Hepatocyte (in vitro differentiated cells): Measurements from ENCODE around the gene MRPL52. TPM values are rescaled to one million over a fixed set of nuclear protein-coding genes. Genes with fewer than 3 reads are reported as not detected.

Source experiments
- DNase-seq: peaks from one replicate; pipeline ENCODE4 v3.0.0-alpha.2; 2016; ENCODE audit warnings: low spot score
- H2AFZ ChIP-seq: fragments of 200-600 bp; sonication (generic); 2 replicates; pipeline ENCODE4 v1.6.0; 2016; ENCODE audit warnings: antibody characterized with exemption, mild to moderate bottlenecking
- H3K27ac ChIP-seq: fragments of 200-600 bp; sonication (generic); 2 replicates; pipeline ENCODE4 v1.5.1; 2016; ENCODE audit warnings: mild to moderate bottlenecking
- H3K27me3 ChIP-seq: fragments of 200-600 bp; sonication (generic); 2 replicates; pipeline ENCODE4 v1.6.1; 2016
- H3K36me3 ChIP-seq: fragments of 200-600 bp; sonication (generic); replicated peaks from 2 replicates; pipeline ENCODE4 v1.5.1; 2016; ENCODE audit warnings: low read depth; ENCODE audit not compliant: insufficient read depth
- H3K4me1 ChIP-seq: fragments of 200-600 bp; sonication (generic); 2 replicates; pipeline ENCODE4 v1.5.1; 2016; ENCODE audit warnings: mild to moderate bottlenecking, moderate library complexity; ENCODE audit not compliant: insufficient read depth
- H3K4me2 ChIP-seq: fragments of 200-600 bp; sonication (generic); 2 replicates; pipeline ENCODE4 v1.6.0; 2016
- H3K4me3 ChIP-seq: fragments of 200-600 bp; sonication (generic); 2 replicates; pipeline ENCODE4 v1.5.1; 2016; ENCODE audit warnings: mild to moderate bottlenecking
- H3K79me2 ChIP-seq: fragments of 200-600 bp; sonication (generic); 2 replicates; pipeline ENCODE4 v1.6.0; 2017; ENCODE audit warnings: mild to moderate bottlenecking
- H3K9me2 ChIP-seq: fragments of 200-600 bp; sonication (generic); replicated peaks from 2 replicates; pipeline ENCODE4 v1.6.0; 2017; ENCODE audit warnings: mild to moderate bottlenecking; ENCODE audit not compliant: insufficient read depth
- H3K9me3 ChIP-seq: fragments of 200-600 bp; sonication (generic); 2 replicates; pipeline ENCODE4 v1.5.1; 2016; ENCODE audit warnings: low read depth, mild to moderate bottlenecking
- H4K20me1 ChIP-seq: fragments of 200-600 bp; sonication (generic); 2 replicates; pipeline ENCODE4 v1.6.0; 2016; ENCODE audit warnings: mild to moderate bottlenecking; ENCODE audit not compliant: insufficient read depth, poor library complexity, severe bottlenecking
- CTCF ChIP-seq: fragments of 200-600 bp; sonication (generic); IDR thresholded peaks from 2 replicates; pipeline ENCODE4 v1.5.1; 2016; ENCODE audit warnings: antibody characterized with exemption, mild to moderate bottlenecking; ENCODE audit not compliant: poor library complexity
- EZH2 ChIP-seq: fragments of 200-600 bp; sonication (generic); IDR thresholded peaks from 2 replicates; pipeline ENCODE4 v1.6.1; 2016; ENCODE audit warnings: antibody characterized with exemption, mild to moderate bottlenecking, borderline replicate concordance
- EZH2phosphoT487 ChIP-seq: fragments of 200-600 bp; sonication (generic); IDR thresholded peaks from one replicate; pipeline ENCODE4 v1.6.1; 2018; ENCODE audit warnings: antibody characterized with exemption, mild to moderate bottlenecking, low read depth, moderate library complexity; ENCODE audit not compliant: unreplicated experiment, severe bottlenecking
- WGBS: methylation state at CpG from one replicate; pipeline ENCODE4 v1.1.6; 2016; ENCODE audit warnings: low lambda C conversion rate; ENCODE audit errors: missing lambda C conversion rate; 5-methylcytosine and 5-hydroxymethylcytosine counted together
- polyA plus RNA-seq: library from polyadenylated mRNA; unstranded; fragments of >200 nt; fragmentation: Nextera tagmentation; extraction: Ambion mirVana; gene quantifications from 2 replicates; pipeline ENCODE4 v1.2.1, GENCODE V29; 2016
- total RNA-seq: library from RNA; depleted of rRNA; stranded (reverse); fragments of >200 nt; gene quantifications from 2 replicates; pipeline ENCODE4 v1.2.3, GENCODE V29; 2014

Gene MRPL52
- total and polyA plus RNA-seq, 2 experiments from 2014 or later: 50.6 to 214 TPM

GRCh38 chr14:22872833-22873520, 43.3 kb downstream of the MRPL52 start:
- 64% methylated on average over 10 of the region's 10 CpGs for whole genome bisulfite sequencing
- no peaks in the 10 kb centered on the region for H3K36me3 ChIP-seq
- H3K79me2 ChIP-seq: peaks cover 22% of the 10 kb centered on the region
- H3K4me1 ChIP-seq: peaks cover 15% of the 10 kb centered on the region
- no peaks in the 10 kb centered on the region for H3K9me3 ChIP-seq
- H3K9me2 ChIP-seq: no peaks in the 10 kb centered on the region
- DNase-seq: no peak
- H3K27me3 ChIP-seq: no peaks in the 10 kb centered on the region
- H2AFZ ChIP-seq: peak overlapping the region; percentile 2
- H3K27ac ChIP-seq: peak overlapping the region; percentile 100
- TF ChIP-seq EZH2 (no peak), EZH2phosphoT487 (no peak), CTCF (no peak)
- H4K20me1 ChIP-seq: no peaks in the 10 kb centered on the region
- H3K4me2 ChIP-seq: peak overlapping the region; percentile 79
- peak overlapping the region; percentile 76 for H3K4me3 ChIP-seq

- 97% methylated on average over 15 of the region's 15 CpGs for WGBS
- H3K9me3 ChIP-seq: no peaks in the 10 kb centered on the region
- no peaks in the 10 kb centered on the region for H3K27me3 ChIP-seq
- no peak overlapping the region for H3K4me2 ChIP-seq
- H3K27ac ChIP-seq: no peak overlapping the region
- H3K4me3 ChIP-seq: no peak overlapping the region
- no peak for DNase-seq
- peaks cover 13% of the 10 kb centered on the region for H3K4me1 ChIP-seq
- H4K20me1 ChIP-seq: no peaks in the 10 kb centered on the region
- H2AFZ ChIP-seq: no peak overlapping the region
- no peaks in the 10 kb centered on the region for H3K36me3 ChIP-seq
- no peak for TF ChIP-seq EZH2phosphoT487
- no peak for TF ChIP-seq CTCF
- H3K9me2 ChIP-seq: no peaks in the 10 kb centered on the region
- H3K79me2 ChIP-seq: peaks cover 22% of the 10 kb centered on the region
Measured at GRCh38 chr14:22875003-22875747, 45.5 kb downstream of the MRPL52 start.

GRCh38 chr14:22875748-22876319, 46.1 kb downstream of the MRPL52 start:
- Histone ChIP-seq H3K9me2 (no peaks in the 10 kb centered on the region), H3K4me2 (no peak overlapping the region), H3K27me3 (no peaks in the 10 kb centered on the region), H3K27ac (no peak overlapping the region), H3K4me1 (peaks cover 7% of the 10 kb centered on the region), H4K20me1 (no peaks in the 10 kb centered on the region), H3K79me2 (peaks cover 22% of the 10 kb centered on the region), H3K9me3 (no peaks in the 10 kb centered on the region), H3K36me3 (no peaks in the 10 kb centered on the region), H2AFZ (no peak overlapping the region), H3K4me3 (no peak overlapping the region)
- no peak for DNase-seq
- TF ChIP-seq EZH2 (no peak), EZH2phosphoT487 (no peak), CTCF (no peak)
- WGBS: 98% methylated on average over 20 of the region's 20 CpGs
